A673 (cell line): ENCODE results near the gene A2M. TPM values are rescaled to one million over a fixed set of nuclear protein-coding genes. Genes with fewer than 3 reads are reported as not detected.

ENCODE experiments used
- Bru-seq: library from RNA; stranded (reverse); fragments of 400-500 nt; gene quantifications from one replicate; lab custom pipeline; 2021; lab: Mats Ljungman, UMichigan
- BruChase-seq, 2 experiments: library from RNA; stranded (reverse); fragments of 400-500 nt; gene quantifications; one replicate each; lab custom pipeline; 2021; lab: Mats Ljungman, UMichigan
- BruUV-seq: library from RNA; stranded (reverse); fragments of 400-500 nt; replicated peaks from 2 replicates; lab custom pipeline; 2021; lab: Mats Ljungman, UMichigan
- CTCF ChIA-PET: fragments of 300-600 bp; sonication (Branson Sonifier 250); formaldehyde crosslinking; loops from one replicate; lab custom pipeline; 2022; ENCODE audit warnings: antibody characterized with exemption; lab: Charles Lee
- POLR2A ChIA-PET: fragments of 300-600 bp; sonication (Branson Sonifier 250); formaldehyde crosslinking; loops from one replicate; lab custom pipeline; 2022; ENCODE audit warnings: antibody characterized with exemption; ENCODE audit not compliant: low non-redundant PET; lab: Charles Lee
- DNase-seq: peaks from one replicate; pipeline ENCODE4 v3.0.0-alpha.2; 2015; ENCODE audit warnings: low spot score
- H3K27ac ChIP-seq: fragments of 200-600 bp; sonication (generic); 2 replicates; pipeline ENCODE4 v1.5.1; 2016; ENCODE audit warnings: mixed run types, low read depth, mild to moderate bottlenecking, mixed read lengths, antibody characterized with exemption, low read length; ENCODE audit not compliant: poor library complexity, severe bottlenecking
- H3K27me3 ChIP-seq: fragments of 200-600 bp; sonication (generic); replicated peaks from 2 replicates; pipeline ENCODE4 v1.6.1; 2017; ENCODE audit warnings: mixed run types, low read depth, mild to moderate bottlenecking, mixed read lengths, antibody characterized with exemption, low read length; ENCODE audit not compliant: insufficient read depth, poor library complexity
- H3K36me3 ChIP-seq: fragments of 200-600 bp; sonication (generic); 2 replicates; pipeline ENCODE4 v1.6.1; 2016; ENCODE audit warnings: mixed run types, mild to moderate bottlenecking, mixed read lengths, antibody characterized with exemption, low read length; ENCODE audit not compliant: insufficient read depth, poor library complexity, severe bottlenecking
- H3K4me1 ChIP-seq: fragments of 200-600 bp; sonication (generic); 2 replicates; pipeline ENCODE4 v1.6.1; 2017; ENCODE audit warnings: mixed run types, mild to moderate bottlenecking, mixed read lengths, antibody characterized with exemption, low read length; ENCODE audit not compliant: insufficient read depth, poor library complexity, severe bottlenecking
- H3K4me3 ChIP-seq: fragments of 200-600 bp; sonication (generic); 2 replicates; pipeline ENCODE4 v1.5.1; 2016; ENCODE audit warnings: low read depth, mixed run types, mild to moderate bottlenecking, mixed read lengths, low read length; ENCODE audit not compliant: poor library complexity, severe bottlenecking
- H3K9me3 ChIP-seq: fragments of 200-600 bp; sonication (generic); 2 replicates; pipeline ENCODE4 v1.6.1; 2016; ENCODE audit warnings: mixed run types, low read depth, mild to moderate bottlenecking, mixed read lengths, antibody characterized with exemption, low read length; ENCODE audit not compliant: poor library complexity, severe bottlenecking
- EZH2 ChIP-seq: fragments of 200-600 bp; sonication (generic); IDR thresholded peaks from 2 replicates; pipeline ENCODE4 v1.6.1; 2017; ENCODE audit warnings: borderline replicate concordance, low read depth, mild to moderate bottlenecking, mixed read lengths, antibody characterized with exemption, low read length; ENCODE audit not compliant: poor library complexity, severe bottlenecking
- intact Hi-C: fragments of 100-400 bp; cut with micrococcal nuclease; formaldehyde crosslinking; loops from one replicate; pipeline ENCODE4 v1.10.0; 2022; ENCODE audit not compliant: unreplicated experiment
- long read RNA-seq: library from polyadenylated mRNA; stranded (forward); transcript quantifications from one replicate; pipeline ENCODE4 v2.0.0, GENCODE V29; 2022
- total RNA-seq: library from RNA; stranded (reverse); gene quantifications from 2 replicates; pipeline ENCODE4 v1.2.3, GENCODE V29; 2021
- TF ChIP-seq, protein P1 (sequence below): fragments of 300-800, 200-600 bp; sonication (generic); conservative IDR thresholded peaks from 2 replicates; pipeline ENCODE4 v1.5.1; 2017; ENCODE audit warnings: low read depth, mild to moderate bottlenecking, antibody characterized with exemption, low read length, moderate library complexity, mixed read lengths

The A2M gene
- 1.3 and 2.0 TPM in 2 replicates for total RNA-seq
- percentile 19 among the genes with signal in this experiment for Bru-seq, nascent RNA
- percentile 18 among the genes with signal in this experiment for BruChase-seq, experiment 1, labeled RNA remaining after a 2-hour chase
- percentile 22 among the genes with signal in this experiment for BruChase-seq, experiment 2, labeled RNA remaining after a 6-hour chase
- long read RNA-seq, full-length matches to known transcripts, result 1 of 6 reads
- long read RNA-seq, partial matches to known transcripts, result 4 of 6 reads
- long read RNA-seq, other reads (novel, unspliced or antisense), result 1 of 6 reads

DNA sequence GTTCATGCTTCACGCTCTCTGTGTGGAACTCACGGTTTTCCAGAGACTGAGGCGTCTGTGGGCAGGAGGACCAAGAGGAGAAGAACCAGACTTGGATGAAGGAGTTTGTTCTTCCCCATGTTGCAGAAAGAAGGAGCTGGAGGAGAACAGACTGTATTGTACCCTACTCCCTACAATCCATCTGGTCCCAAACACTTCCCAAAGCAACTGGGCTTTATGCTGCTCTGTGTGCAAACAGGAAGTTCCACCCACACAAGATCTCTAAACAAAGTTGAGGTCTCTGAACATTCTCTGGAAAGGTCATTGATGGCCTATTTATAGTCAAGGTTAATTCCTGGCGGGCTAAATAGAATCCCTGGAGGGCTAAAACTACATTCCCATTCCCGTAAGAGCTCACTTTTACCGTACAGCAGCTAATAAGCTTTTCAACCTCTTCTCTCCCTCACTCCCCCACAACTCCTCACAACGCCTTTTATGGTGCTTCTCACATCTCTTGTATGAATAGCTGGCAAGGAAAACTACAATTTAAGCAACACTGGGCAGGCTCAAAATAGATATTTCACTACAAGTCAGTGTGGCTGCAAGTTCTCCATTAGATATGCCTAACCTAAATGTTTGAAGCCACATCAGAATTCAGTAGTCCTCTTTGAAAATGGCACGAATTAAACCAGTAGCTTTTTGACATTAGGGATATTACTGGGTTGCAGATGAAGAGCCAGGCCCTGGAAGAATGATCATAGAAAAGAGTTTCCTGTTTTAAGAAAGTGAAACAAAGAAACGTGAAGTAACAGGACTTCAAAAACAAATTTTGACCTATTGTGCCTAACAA lies at the start of gene A2M:
A2M (minus strand) TSS at position 189 of the 829 bp plus-strand sequence; CDS start at position 119, 70 bp downstream.
- intact Hi-C loops, result no loop called here
- H3K4me3 ChIP-seq, result no peak within 1 kb of the TSS
- no TSS peak for BruUV-seq
- peak; percentile 21 for DNase-seq
- H3K27me3 ChIP-seq, result no peaks in the 10 kb centered on the region
- CTCF ChIA-PET, result no interaction called here
- H3K9me3 ChIP-seq, result no peaks in the 10 kb centered on the region
- no peaks in the 10 kb centered on the region for H3K4me1 ChIP-seq
- H3K27ac ChIP-seq, result no peak within 1 kb of the TSS
- POLR2A ChIA-PET, result no interaction called here
- TF ChIP-seq, protein P1, sequence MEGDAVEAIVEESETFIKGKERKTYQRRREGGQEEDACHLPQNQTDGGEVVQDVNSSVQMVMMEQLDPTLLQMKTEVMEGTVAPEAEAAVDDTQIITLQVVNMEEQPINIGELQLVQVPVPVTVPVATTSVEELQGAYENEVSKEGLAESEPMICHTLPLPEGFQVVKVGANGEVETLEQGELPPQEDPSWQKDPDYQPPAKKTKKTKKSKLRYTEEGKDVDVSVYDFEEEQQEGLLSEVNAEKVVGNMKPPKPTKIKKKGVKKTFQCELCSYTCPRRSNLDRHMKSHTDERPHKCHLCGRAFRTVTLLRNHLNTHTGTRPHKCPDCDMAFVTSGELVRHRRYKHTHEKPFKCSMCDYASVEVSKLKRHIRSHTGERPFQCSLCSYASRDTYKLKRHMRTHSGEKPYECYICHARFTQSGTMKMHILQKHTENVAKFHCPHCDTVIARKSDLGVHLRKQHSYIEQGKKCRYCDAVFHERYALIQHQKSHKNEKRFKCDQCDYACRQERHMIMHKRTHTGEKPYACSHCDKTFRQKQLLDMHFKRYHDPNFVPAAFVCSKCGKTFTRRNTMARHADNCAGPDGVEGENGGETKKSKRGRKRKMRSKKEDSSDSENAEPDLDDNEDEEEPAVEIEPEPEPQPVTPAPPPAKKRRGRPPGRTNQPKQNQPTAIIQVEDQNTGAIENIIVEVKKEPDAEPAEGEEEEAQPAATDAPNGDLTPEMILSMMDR, result no peak
- TF ChIP-seq EZH2, result no peak
- no peaks in the 10 kb centered on the region for H3K36me3 ChIP-seq

DNA sequence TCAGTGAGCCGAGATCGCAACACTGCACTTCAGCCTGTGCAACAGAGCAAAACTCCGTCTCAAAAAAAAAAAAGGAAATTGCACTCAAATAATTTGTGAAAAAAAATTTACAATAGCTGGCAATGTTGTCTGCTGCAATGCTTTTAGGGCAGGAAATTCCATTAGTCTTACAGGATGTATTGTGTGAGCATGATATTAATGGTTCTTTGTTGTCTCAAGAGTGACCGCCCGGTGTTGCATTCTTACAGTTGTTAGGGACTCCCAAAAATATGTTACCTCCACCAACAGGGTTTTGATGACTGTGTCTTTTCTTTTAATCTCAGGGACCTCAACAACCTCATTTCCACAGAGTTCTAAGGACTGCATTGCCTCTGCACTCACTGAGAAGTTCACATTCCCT lies 47.7 kb upstream of the A2M start:
- TF ChIP-seq, protein P1, result no peak
- no peak for TF ChIP-seq EZH2
- POLR2A ChIA-PET, result no interaction called here
- H3K4me3 ChIP-seq, result no peak overlapping the region
- H3K36me3 ChIP-seq, result no peaks in the 10 kb centered on the region
- no peaks in the 10 kb centered on the region for H3K9me3 ChIP-seq
- H3K27ac ChIP-seq, result no peak overlapping the region
- peaks cover 4% of the 10 kb centered on the region for H3K27me3 ChIP-seq
- no TSS peak for BruUV-seq
- peak; percentile 5 for DNase-seq
- CTCF ChIA-PET, result no interaction called here
- no peaks in the 10 kb centered on the region for H3K4me1 ChIP-seq
- intact Hi-C loops, result no loop called here

DNA sequence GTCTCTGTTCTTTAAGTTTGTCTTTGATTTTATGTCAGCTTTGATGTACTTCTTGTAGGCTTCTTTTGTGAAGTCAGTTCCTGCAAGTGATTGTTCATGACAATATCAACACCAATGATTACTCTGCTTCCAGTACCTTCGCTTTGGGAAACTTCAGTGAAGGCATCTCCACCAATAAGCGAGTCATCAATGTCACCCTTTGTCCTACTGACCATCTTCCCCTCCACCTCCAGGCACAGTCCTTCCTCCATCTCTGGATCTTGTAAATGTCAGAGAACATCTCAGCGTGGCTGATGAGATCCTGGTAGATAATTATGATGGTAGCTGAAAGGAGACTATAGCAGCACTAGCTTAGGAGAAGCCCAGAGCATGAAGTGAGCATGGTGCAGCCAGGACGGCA lies 40.4 kb upstream of the A2M start:
- POLR2A ChIA-PET, result no interaction called here
- Histone ChIP-seq H3K36me3 (no peaks in the 10 kb centered on the region), H3K27ac (no peak overlapping the region), H3K4me3 (no peak overlapping the region), H3K4me1 (no peaks in the 10 kb centered on the region), H3K27me3 (no peaks in the 10 kb centered on the region), H3K9me3 (no peaks in the 10 kb centered on the region)
- CTCF ChIA-PET, result no interaction called here
- intact Hi-C loops, result no loop called here
- TF ChIP-seq EZH2, result no peak
- TF ChIP-seq, protein P1, result no peak
- DNase-seq, result no peak
- no TSS peak for BruUV-seq
